Adrenal gland (tissue), 5 donors: ENCODE data around the gene TPRG1.

Experiments
- POLR2A ChIP-seq, 2 donors: fragments of 450-650 bp; IDR thresholded peaks; one replicate each; pipeline ENCODE4 v1.6.1; 2017; ENCODE audit warnings: antibody characterized with exemption in 2 of 2, mild to moderate bottlenecking in 2 of 2, moderate library complexity in 1 of 2
- TF ChIP-seq, protein P1 (sequence below), 6 experiments: fragments of 450-650 bp in 4 of 6; fragments of 200-600 bp in 2 of 6; sonication (generic) in 1 of 6; IDR thresholded peaks; 1 replicate in 5 of 6; 2 replicates in 1 of 6; pipeline versions ENCODE4 v1.5.1 to v1.8.0; 2016 to 2021; ENCODE audit warnings: antibody characterized with exemption in 6 of 6, mild to moderate bottlenecking in 2 of 6, moderate library complexity in 1 of 6
- donor health status: DM: no; HTN: no; CAD: no.

DNA sequence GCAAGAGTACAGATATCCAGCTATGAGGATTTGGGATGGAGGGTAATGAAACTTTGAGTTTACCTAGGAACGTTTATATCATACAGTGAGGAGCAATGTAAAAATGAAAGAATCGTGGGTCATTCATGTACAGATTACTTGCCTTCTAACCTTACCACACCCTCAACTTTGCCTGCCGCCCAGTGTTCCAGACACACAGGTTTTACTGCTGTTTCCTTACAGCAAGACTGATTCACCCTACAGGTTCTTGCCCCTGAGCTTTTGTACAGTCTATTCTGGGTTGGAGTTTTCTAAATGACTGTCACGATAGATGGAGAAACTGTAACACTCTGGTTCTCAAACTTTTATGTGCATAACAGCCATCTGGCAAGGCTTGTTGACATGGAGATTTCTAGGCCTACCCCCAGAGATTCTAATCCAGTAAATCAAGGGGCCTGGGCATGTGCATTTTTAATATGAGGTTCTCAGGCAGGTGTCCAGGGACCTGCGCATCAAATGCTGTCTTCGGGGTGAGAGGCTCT lies 6.6 kb upstream of the TPRG1 start:
- TF ChIP-seq, protein P1, sequence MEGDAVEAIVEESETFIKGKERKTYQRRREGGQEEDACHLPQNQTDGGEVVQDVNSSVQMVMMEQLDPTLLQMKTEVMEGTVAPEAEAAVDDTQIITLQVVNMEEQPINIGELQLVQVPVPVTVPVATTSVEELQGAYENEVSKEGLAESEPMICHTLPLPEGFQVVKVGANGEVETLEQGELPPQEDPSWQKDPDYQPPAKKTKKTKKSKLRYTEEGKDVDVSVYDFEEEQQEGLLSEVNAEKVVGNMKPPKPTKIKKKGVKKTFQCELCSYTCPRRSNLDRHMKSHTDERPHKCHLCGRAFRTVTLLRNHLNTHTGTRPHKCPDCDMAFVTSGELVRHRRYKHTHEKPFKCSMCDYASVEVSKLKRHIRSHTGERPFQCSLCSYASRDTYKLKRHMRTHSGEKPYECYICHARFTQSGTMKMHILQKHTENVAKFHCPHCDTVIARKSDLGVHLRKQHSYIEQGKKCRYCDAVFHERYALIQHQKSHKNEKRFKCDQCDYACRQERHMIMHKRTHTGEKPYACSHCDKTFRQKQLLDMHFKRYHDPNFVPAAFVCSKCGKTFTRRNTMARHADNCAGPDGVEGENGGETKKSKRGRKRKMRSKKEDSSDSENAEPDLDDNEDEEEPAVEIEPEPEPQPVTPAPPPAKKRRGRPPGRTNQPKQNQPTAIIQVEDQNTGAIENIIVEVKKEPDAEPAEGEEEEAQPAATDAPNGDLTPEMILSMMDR (IDR thresholded peaks at IDR 0.05) = no peak
- TF ChIP-seq POLR2A (IDR thresholded peaks at IDR 0.05) = no peak
